Spleen (tissue), 11 donors: ENCODE data around the gene OR2T12. TPM values are rescaled to one million over a fixed set of nuclear protein-coding genes. Genes with fewer than 3 reads are reported as not detected.
A peak's percentile ranks its signal among the peaks of the same experiment; 100 is the strongest.
"Not testable (repeated sequence)": the region's sequence is repeated elsewhere in the genome, so short reads cannot be mapped to it uniquely, and the experiment has no call there.

Experiments
- DNase-seq: peaks from one replicate; pipeline ENCODE4 v3.0.0-alpha.2; 2020
- H3K27ac ChIP-seq, 8 donors: fragments of 200-600 bp; sonication (generic) in 7 of 8; 1 replicate in 4 of 8; 2 replicates in 4 of 8; pipeline versions ENCODE4 v1.5.0 to v1.8.0; 2016 to 2021; ENCODE audit warnings: inconsistent platforms in 4 of 8, mild to moderate bottlenecking in 4 of 8, moderate library complexity in 1 of 8
- H3K27me3 ChIP-seq, 7 donors: fragments of 200-600 bp; sonication (generic) in 6 of 7; replicated peaks in 1 of 7; 1 replicate in 4 of 7; 2 replicates in 3 of 7; pipeline versions ENCODE4 v1.5.0 to v1.8.0; 2016 to 2021; ENCODE audit warnings: inconsistent platforms in 3 of 7, mild to moderate bottlenecking in 1 of 7
- H3K36me3 ChIP-seq, 6 donors: fragments of 200-600 bp; sonication (generic) in 5 of 6; 1 replicate in 4 of 6; 2 replicates in 2 of 6; pipeline versions ENCODE4 v1.5.0 to v1.8.0; 2016 to 2021; ENCODE audit warnings: inconsistent platforms in 2 of 6
- H3K4me1 ChIP-seq, 6 donors: fragments of 200-600 bp; sonication (generic) in 5 of 6; 1 replicate in 3 of 6; 2 replicates in 3 of 6; pipeline versions ENCODE4 v1.5.0 to v1.8.0; 2016 to 2021; ENCODE audit warnings: inconsistent platforms in 3 of 6
- H3K4me3 ChIP-seq, 8 donors: fragments of 200-600 bp; sonication (generic) in 7 of 8; 1 replicate in 4 of 8; 2 replicates in 4 of 8; pipeline versions ENCODE4 v1.5.0 to v1.8.0; 2016 to 2021; ENCODE audit warnings: inconsistent platforms in 4 of 8, mild to moderate bottlenecking in 4 of 8, moderate library complexity in 2 of 8
- H3K9me3 ChIP-seq, 8 donors: fragments of 200-600 bp; sonication (generic) in 7 of 8; 1 replicate in 4 of 8; 2 replicates in 4 of 8; pipeline versions ENCODE4 v1.5.0 to v1.8.0; 2016 to 2021; ENCODE audit warnings: inconsistent platforms in 4 of 8
- CTCF ChIP-seq, 11 experiments: fragments of 200-600 bp in 7 of 11; fragments of 450-650 bp in 4 of 11; sonication (generic) in 4 of 11; IDR thresholded peaks in 8 of 11; conservative IDR thresholded peaks in 3 of 11; 1 replicate in 7 of 11; 2 replicates in 4 of 11; pipeline versions ENCODE4 v1.4.0 to v1.8.0; 2016 to 2021; ENCODE audit warnings: antibody characterized with exemption in 11 of 11, inconsistent platforms in 4 of 11, mild to moderate bottlenecking in 1 of 11
- POLR2A ChIP-seq, 3 donors: fragments of 450-650 bp; IDR thresholded peaks; one replicate each; pipeline ENCODE4 v1.5.1; 2017; ENCODE audit warnings: antibody characterized with exemption in 3 of 3, mild to moderate bottlenecking in 1 of 3
- POLR2AphosphoS5 ChIP-seq, 3 donors: sonication (generic); formaldehyde crosslinking; IDR thresholded peaks; one replicate each; pipeline ENCODE4 v1.5.1; 2017; ENCODE audit warnings: antibody characterized with exemption in 3 of 3
- WGBS, 5 donors: extraction: QIAGEN DNeasy Blood & Tissue Kit in 3 of 5; methylation state at CpG; one replicate each; pipeline versions ENCODE4 v1.1.5 to v1.1.7; 2013 to 2018; 5-methylcytosine and 5-hydroxymethylcytosine counted together
- intact Hi-C: fragments of 100-400 bp; cut with DNase I; formaldehyde crosslinking; loops from one replicate; pipeline ENCODE4 v1.15.0; 2023; ENCODE audit warnings: low total_unique reads
- polyA plus RNA-seq, 3 donors: library from polyadenylated mRNA; stranded (reverse); fragments of 200-250 nt; gene quantifications; one replicate each; pipeline ENCODE4 v1.2.1, GENCODE V29; 2013
- total RNA-seq, 7 donors: library from RNA; depleted of rRNA in 3 of 7; stranded (reverse); fragments of >200 nt in 3 of 7; fragmentation: NEBNext Ultra II Directional in 4 of 7; extraction: Animal tissue kit (Norgen Biotek cat#: 25700) in 4 of 7; gene quantifications; one replicate each; pipeline versions ENCODE4 v1.1.0 to v1.2.1, GENCODE V29; 2016 to 2021
- donor health status: healthy with polysubstance abuse.
- donor health status: DM: no; HTN: no; CAD: no; lungs with moderate emphysema.
- donor health status: DM: no; HTN: no; CAD: no.
- donor health status: Bipolar disorder and iron deficiency.
- donor health status: healthy.
- donor health status: DM: no; HTN: no; CAD: no.
- donor health status: DM: yes; HTN: yes; CAD: no.

OR2T12 gene
- total and polyA plus RNA-seq, 10 donors, result not detected

- TF ChIP-seq POLR2A (IDR thresholded peaks at IDR 0.05) (no peak), POLR2AphosphoS5 (IDR thresholded peaks at IDR 0.05) (no peak), CTCF (IDR thresholded peaks at IDR 0.05 in 8 of 11, conservative IDR thresholded peaks at IDR 0.05 in 3 of 11) (no peak)
- H3K27me3 ChIP-seq, result no peaks in the 10 kb centered on the region
- DNase-seq, result no peak
- 24 to 63% (median 54%) methylated on average over 1 of the region's 1 CpG for WGBS, 5 donors
- H3K4me3 ChIP-seq, result no peak within 1 kb of the TSS
- H3K9me3 ChIP-seq, result peaks cover 0 to 7% (median 2%) of the 10 kb centered on the region in 8 donors
- H3K27ac ChIP-seq, result no peak within 1 kb of the TSS
- intact Hi-C loops, result no loop called here
- no peaks in the 10 kb centered on the region for H3K36me3 ChIP-seq
- no peaks in the 10 kb centered on the region for H3K4me1 ChIP-seq
Measured at GRCh38 chr1:248277876-248278275, 25.3 kb downstream of the OR2T12 start, which contains the start of gene OR2T33. Gene OR2T33 (minus strand): TSS chr1:248277976. CDS start chr1:248273814, 4,162 bp downstream.

- DNase-seq, H3K36me3 ChIP-seq, H3K9me3 ChIP-seq, intact Hi-C loops, H3K27ac ChIP-seq, H3K27me3 ChIP-seq, H3K4me3 ChIP-seq, H3K4me1 ChIP-seq: not testable (repeated sequence)
- 80 to 91% (median 89%) methylated on average over 1 to 13 of the region's 16 CpGs for WGBS, 5 donors
Measured at GRCh38 chr1:248273225-248273624, 30.0 kb downstream of the OR2T12 start.

GRCh38 chr1:248268178-248268577 lies 35.0 kb downstream of the OR2T12 start:
- intact Hi-C loops, result no loop called here
- no peak overlapping the region for H3K4me3 ChIP-seq
- DNase-seq, result no peak
- no peaks in the 10 kb centered on the region for H3K4me1 ChIP-seq
- TF ChIP-seq POLR2A (IDR thresholded peaks at IDR 0.05) (no peak), POLR2AphosphoS5 (IDR thresholded peaks at IDR 0.05) (no peak), CTCF (IDR thresholded peaks at IDR 0.05 in 8 of 11, conservative IDR thresholded peaks at IDR 0.05 in 3 of 11) (no peak)
- H3K9me3 ChIP-seq, result peaks cover 0 to 10% (median 0%) of the 10 kb centered on the region in 8 donors
- no peak overlapping the region for H3K27ac ChIP-seq
- no peaks in the 10 kb centered on the region for H3K36me3 ChIP-seq
- no peaks in the 10 kb centered on the region for H3K27me3 ChIP-seq
- WGBS, 5 donors, result 61 to 74% (median 73%) methylated on average over 4 of the region's 4 CpGs

GRCh38 chr1:248259309-248259708 lies 43.9 kb downstream of the OR2T12 start:
- 70 to 95% (median 80%) methylated on average over 1 of the region's 1 CpG for WGBS, 5 donors

GRCh38 chr1:248243204-248243603 lies 60.0 kb downstream of the OR2T12 start:
- WGBS, 5 donors, result 14 to 17% (median 15%) methylated on average over 14 of the region's 14 CpGs
- peak; percentile 64 for DNase-seq
- peak in 7 of 11 experiments; percentile 27 to 66 (median 51) for TF ChIP-seq CTCF (IDR thresholded peaks at IDR 0.05 in 8 of 11, conservative IDR thresholded peaks at IDR 0.05 in 3 of 11)
- TF ChIP-seq POLR2AphosphoS5 (IDR thresholded peaks at IDR 0.05), result no peak
- H3K4me3 ChIP-seq, result no peak overlapping the region
- no peaks in the 10 kb centered on the region for H3K4me1 ChIP-seq
- H3K27me3 ChIP-seq, result peaks cover 0 to 12% (median 0%) of the 10 kb centered on the region in 7 donors
- no peaks in the 10 kb centered on the region for H3K9me3 ChIP-seq
- no peaks in the 10 kb centered on the region for H3K36me3 ChIP-seq
- no peak overlapping the region for H3K27ac ChIP-seq
- intact Hi-C loops, result no loop called here

More at GRCh38 chr1:248259309-248259708, 43.9 kb downstream of the OR2T12 start:
- H3K4me1 ChIP-seq, DNase-seq, H3K4me3 ChIP-seq, H3K27ac ChIP-seq, H3K36me3 ChIP-seq, intact Hi-C loops, H3K27me3 ChIP-seq: not testable (repeated sequence)
- peaks cover 3 to 32% (median 21%) of the 10 kb centered on the region in 8 donors for H3K9me3 ChIP-seq

Other genes with a start within 250 kb of the OR2T12 start
- 1 to 10 TPM in 1 of 7 donors, under 1 TPM in 4, not detected in 2; 0.23 to 1.1 (median 0.60) TPM for gene OR2L13, start 208.2 kb downstream of the OR2T12 start, total RNA-seq
- gene OR2L13, start 208.2 kb downstream of the OR2T12 start, polyA plus RNA-seq, result under 1 TPM; 0.14 to 0.32 (median 0.22) TPM
- not detected for gene OR2M5, start 158.3 kb downstream of the OR2T12 start, total RNA-seq
- gene OR2M5, start 158.3 kb downstream of the OR2T12 start, polyA plus RNA-seq, result not detected
- gene OR2M2, start 128.6 kb downstream of the OR2T12 start, total RNA-seq, result not detected
- gene OR2M2, start 128.6 kb downstream of the OR2T12 start, polyA plus RNA-seq, result not detected
- gene OR2M3, start 106.2 kb downstream of the OR2T12 start, total RNA-seq, result under 1 TPM in 2 of 7 donors, not detected in 5; 0.03 to 0.13 TPM
- not detected for gene OR2M3, start 106.2 kb downstream of the OR2T12 start, polyA plus RNA-seq
- gene OR2M4, start 72.0 kb downstream of the OR2T12 start, total RNA-seq, result not detected
- under 1 TPM in 1 of 3 donors, not detected in 2; 0.02 TPM for gene OR2M4, start 72.0 kb downstream of the OR2T12 start, polyA plus RNA-seq
- not detected for gene OR2T33, start 25.4 kb downstream of the OR2T12 start, total RNA-seq
- not detected for gene OR2T33, start 25.4 kb downstream of the OR2T12 start, polyA plus RNA-seq
- gene OR2M7, start 21.1 kb upstream of the OR2T12 start, total RNA-seq, result not detected
- gene OR2M7, start 21.1 kb upstream of the OR2T12 start, polyA plus RNA-seq, result not detected
- not detected for gene OR14C36, start 45.4 kb upstream of the OR2T12 start, total RNA-seq
- not detected for gene OR14C36, start 45.4 kb upstream of the OR2T12 start, polyA plus RNA-seq
- not detected for gene OR2T4, start 58.2 kb upstream of the OR2T12 start, total RNA-seq
- not detected for gene OR2T4, start 58.2 kb upstream of the OR2T12 start, polyA plus RNA-seq
- gene OR2T6, start 72.3 kb upstream of the OR2T12 start, total RNA-seq, result not detected
- gene OR2T6, start 72.3 kb upstream of the OR2T12 start, polyA plus RNA-seq, result not detected
- not detected for gene OR2T1, start 99.6 kb upstream of the OR2T12 start, total RNA-seq
- not detected for gene OR2T1, start 99.6 kb upstream of the OR2T12 start, polyA plus RNA-seq
- 1 to 10 TPM in 1 of 7 donors, under 1 TPM in 6; 0.26 to 1.0 (median 0.51) TPM for gene OR2T2, start 142.2 kb upstream of the OR2T12 start, total RNA-seq
- not detected for gene OR2T2, start 142.2 kb upstream of the OR2T12 start, polyA plus RNA-seq
- gene OR2T3, start 169.9 kb upstream of the OR2T12 start, total RNA-seq, result under 1 TPM in 2 of 7 donors, not detected in 5; 0.63 to 0.77 TPM
- gene OR2T3, start 169.9 kb upstream of the OR2T12 start, polyA plus RNA-seq, result not detected
- gene OR2T5, start 185.2 kb upstream of the OR2T12 start, total RNA-seq, result not detected
- not detected for gene OR2T5, start 185.2 kb upstream of the OR2T12 start, polyA plus RNA-seq
- gene OR2G6, start 204.6 kb upstream of the OR2T12 start, total RNA-seq, result under 1 TPM; 0.09 to 0.85 (median 0.39) TPM
- gene OR2G6, start 204.6 kb upstream of the OR2T12 start, polyA plus RNA-seq, result not detected